A673 (cell line): Measurements from ENCODE around the gene HS3ST4. TPM values are rescaled to one million over a fixed set of nuclear protein-coding genes. Genes with fewer than 3 reads are reported as not detected.

Source experiments
- BruUV-seq: library from RNA; stranded (reverse); fragments of 400-500 nt; replicated peaks from 2 replicates; lab custom pipeline; 2021; lab: Mats Ljungman, UMichigan
- CTCF ChIA-PET: fragments of 300-600 bp; sonication (Branson Sonifier 250); formaldehyde crosslinking; loops from one replicate; lab custom pipeline; 2022; ENCODE audit warnings: antibody characterized with exemption; lab: Charles Lee
- POLR2A ChIA-PET: fragments of 300-600 bp; sonication (Branson Sonifier 250); formaldehyde crosslinking; loops from one replicate; lab custom pipeline; 2022; ENCODE audit warnings: antibody characterized with exemption; ENCODE audit not compliant: low non-redundant PET; lab: Charles Lee
- DNase-seq: peaks from one replicate; pipeline ENCODE4 v3.0.0-alpha.2; 2015; ENCODE audit warnings: low spot score
- H3K27ac ChIP-seq: fragments of 200-600 bp; sonication (generic); 2 replicates; pipeline ENCODE4 v1.5.1; 2016; ENCODE audit warnings: mixed run types, low read depth, mild to moderate bottlenecking, mixed read lengths, antibody characterized with exemption, low read length; ENCODE audit not compliant: poor library complexity, severe bottlenecking
- H3K27me3 ChIP-seq: fragments of 200-600 bp; sonication (generic); replicated peaks from 2 replicates; pipeline ENCODE4 v1.6.1; 2017; ENCODE audit warnings: mixed run types, low read depth, mild to moderate bottlenecking, mixed read lengths, antibody characterized with exemption, low read length; ENCODE audit not compliant: insufficient read depth, poor library complexity
- H3K36me3 ChIP-seq: fragments of 200-600 bp; sonication (generic); 2 replicates; pipeline ENCODE4 v1.6.1; 2016; ENCODE audit warnings: mixed run types, mild to moderate bottlenecking, mixed read lengths, antibody characterized with exemption, low read length; ENCODE audit not compliant: insufficient read depth, poor library complexity, severe bottlenecking
- H3K4me1 ChIP-seq: fragments of 200-600 bp; sonication (generic); 2 replicates; pipeline ENCODE4 v1.6.1; 2017; ENCODE audit warnings: mixed run types, mild to moderate bottlenecking, mixed read lengths, antibody characterized with exemption, low read length; ENCODE audit not compliant: insufficient read depth, poor library complexity, severe bottlenecking
- H3K4me3 ChIP-seq: fragments of 200-600 bp; sonication (generic); 2 replicates; pipeline ENCODE4 v1.5.1; 2016; ENCODE audit warnings: low read depth, mixed run types, mild to moderate bottlenecking, mixed read lengths, low read length; ENCODE audit not compliant: poor library complexity, severe bottlenecking
- H3K9me3 ChIP-seq: fragments of 200-600 bp; sonication (generic); 2 replicates; pipeline ENCODE4 v1.6.1; 2016; ENCODE audit warnings: mixed run types, low read depth, mild to moderate bottlenecking, mixed read lengths, antibody characterized with exemption, low read length; ENCODE audit not compliant: poor library complexity, severe bottlenecking
- EZH2 ChIP-seq: fragments of 200-600 bp; sonication (generic); IDR thresholded peaks from 2 replicates; pipeline ENCODE4 v1.6.1; 2017; ENCODE audit warnings: borderline replicate concordance, low read depth, mild to moderate bottlenecking, mixed read lengths, antibody characterized with exemption, low read length; ENCODE audit not compliant: poor library complexity, severe bottlenecking
- intact Hi-C: fragments of 100-400 bp; cut with micrococcal nuclease; formaldehyde crosslinking; loops from one replicate; pipeline ENCODE4 v1.10.0; 2022; ENCODE audit not compliant: unreplicated experiment
- total RNA-seq: library from RNA; stranded (reverse); gene quantifications from 2 replicates; pipeline ENCODE4 v1.2.3, GENCODE V29; 2021
- TF ChIP-seq, protein P1 (sequence below): fragments of 300-800, 200-600 bp; sonication (generic); conservative IDR thresholded peaks from 2 replicates; pipeline ENCODE4 v1.5.1; 2017; ENCODE audit warnings: low read depth, mild to moderate bottlenecking, antibody characterized with exemption, low read length, moderate library complexity, mixed read lengths

The HS3ST4 gene
- total RNA-seq, 1 experiment from 2014 or later = 33.5 TPM

GRCh38 chr16:25874196-25874595 is 182.4 kb downstream of the HS3ST4 start:
- Histone ChIP-seq H3K4me1 (peaks cover 12% of the 10 kb centered on the region), H3K36me3 (no peaks in the 10 kb centered on the region), H3K27me3 (no peaks in the 10 kb centered on the region), H3K4me3 (no peak overlapping the region), H3K9me3 (no peaks in the 10 kb centered on the region), H3K27ac (no peak overlapping the region)
- ChIA-PET POLR2A (no interaction called here), CTCF (no interaction called here)
- intact Hi-C loops = no loop called here
- no peak for DNase-seq
- TF ChIP-seq, protein P1, sequence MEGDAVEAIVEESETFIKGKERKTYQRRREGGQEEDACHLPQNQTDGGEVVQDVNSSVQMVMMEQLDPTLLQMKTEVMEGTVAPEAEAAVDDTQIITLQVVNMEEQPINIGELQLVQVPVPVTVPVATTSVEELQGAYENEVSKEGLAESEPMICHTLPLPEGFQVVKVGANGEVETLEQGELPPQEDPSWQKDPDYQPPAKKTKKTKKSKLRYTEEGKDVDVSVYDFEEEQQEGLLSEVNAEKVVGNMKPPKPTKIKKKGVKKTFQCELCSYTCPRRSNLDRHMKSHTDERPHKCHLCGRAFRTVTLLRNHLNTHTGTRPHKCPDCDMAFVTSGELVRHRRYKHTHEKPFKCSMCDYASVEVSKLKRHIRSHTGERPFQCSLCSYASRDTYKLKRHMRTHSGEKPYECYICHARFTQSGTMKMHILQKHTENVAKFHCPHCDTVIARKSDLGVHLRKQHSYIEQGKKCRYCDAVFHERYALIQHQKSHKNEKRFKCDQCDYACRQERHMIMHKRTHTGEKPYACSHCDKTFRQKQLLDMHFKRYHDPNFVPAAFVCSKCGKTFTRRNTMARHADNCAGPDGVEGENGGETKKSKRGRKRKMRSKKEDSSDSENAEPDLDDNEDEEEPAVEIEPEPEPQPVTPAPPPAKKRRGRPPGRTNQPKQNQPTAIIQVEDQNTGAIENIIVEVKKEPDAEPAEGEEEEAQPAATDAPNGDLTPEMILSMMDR = no peak
- TF ChIP-seq EZH2 = no peak
- no TSS peak for BruUV-seq

DNA sequence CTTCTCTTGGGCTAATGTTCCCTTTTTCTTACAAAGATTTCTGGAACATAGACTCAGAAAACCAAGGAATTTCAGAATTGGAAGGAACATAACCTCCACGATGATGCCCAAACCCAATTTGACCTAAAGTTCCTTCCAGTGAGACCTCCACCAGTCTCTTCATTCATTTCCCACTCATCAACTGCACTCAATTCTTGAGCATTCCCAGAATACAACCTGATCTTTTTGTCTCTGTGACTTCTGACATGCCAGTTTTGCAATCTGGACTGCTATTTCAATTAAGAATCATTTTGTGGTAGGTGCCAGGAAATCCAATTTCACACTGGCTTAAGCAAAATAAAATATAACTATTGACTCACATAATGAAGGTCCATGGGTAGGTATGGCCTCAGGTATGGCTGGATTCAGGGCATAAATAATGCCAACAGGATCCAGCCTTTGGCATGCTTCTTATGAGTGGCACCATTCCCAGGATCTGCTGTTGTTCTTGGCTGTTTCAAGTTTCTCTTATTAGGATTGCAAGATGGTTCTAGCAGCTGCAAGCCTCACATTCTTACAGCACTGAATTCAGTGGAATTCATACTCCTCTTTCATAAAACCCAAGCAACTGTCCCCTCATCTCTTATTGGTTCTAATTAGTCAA is 184.3 kb downstream of the HS3ST4 start:
- peaks cover 12% of the 10 kb centered on the region for H3K4me1 ChIP-seq
- H3K27me3 ChIP-seq = no peaks in the 10 kb centered on the region
- H3K4me3 ChIP-seq = no peak overlapping the region
- CTCF ChIA-PET = no interaction called here
- BruUV-seq = no TSS peak
- intact Hi-C loops = no loop called here
- H3K36me3 ChIP-seq = no peaks in the 10 kb centered on the region
- DNase-seq = peak; percentile 31
- H3K27ac ChIP-seq = no peak overlapping the region
- POLR2A ChIA-PET = no interaction called here
- TF ChIP-seq EZH2 = no peak
- TF ChIP-seq, protein P1 = no peak
- no peaks in the 10 kb centered on the region for H3K9me3 ChIP-seq

DNA sequence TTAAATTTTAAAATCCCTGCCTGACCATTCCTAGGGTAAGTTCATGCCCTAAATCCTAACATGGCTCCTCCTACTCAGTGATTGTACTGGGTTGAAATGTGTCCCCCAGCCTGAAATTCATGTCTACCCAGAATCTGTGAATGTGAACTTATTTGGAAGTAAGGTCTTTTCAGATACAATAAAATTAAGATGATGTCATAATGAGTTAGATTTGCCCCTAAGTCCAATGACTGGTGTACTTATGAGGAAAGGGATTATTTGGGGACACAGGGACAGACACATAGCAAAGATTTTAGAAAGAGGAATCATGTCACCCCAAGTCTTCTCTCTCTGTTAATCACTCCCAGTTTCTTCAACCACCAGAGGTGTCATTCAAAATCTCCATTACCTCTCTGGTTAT is 185.3 kb downstream of the HS3ST4 start:
- CTCF ChIA-PET = no interaction called here
- no peak overlapping the region for H3K27ac ChIP-seq
- H3K9me3 ChIP-seq = no peaks in the 10 kb centered on the region
- DNase-seq = no peak
- H3K4me1 ChIP-seq = peaks cover 12% of the 10 kb centered on the region
- POLR2A ChIA-PET = no interaction called here
- intact Hi-C loops = no loop called here
- no peak overlapping the region for H3K4me3 ChIP-seq
- no TSS peak for BruUV-seq
- H3K27me3 ChIP-seq = no peaks in the 10 kb centered on the region
- no peak for TF ChIP-seq EZH2
- no peaks in the 10 kb centered on the region for H3K36me3 ChIP-seq

DNA sequence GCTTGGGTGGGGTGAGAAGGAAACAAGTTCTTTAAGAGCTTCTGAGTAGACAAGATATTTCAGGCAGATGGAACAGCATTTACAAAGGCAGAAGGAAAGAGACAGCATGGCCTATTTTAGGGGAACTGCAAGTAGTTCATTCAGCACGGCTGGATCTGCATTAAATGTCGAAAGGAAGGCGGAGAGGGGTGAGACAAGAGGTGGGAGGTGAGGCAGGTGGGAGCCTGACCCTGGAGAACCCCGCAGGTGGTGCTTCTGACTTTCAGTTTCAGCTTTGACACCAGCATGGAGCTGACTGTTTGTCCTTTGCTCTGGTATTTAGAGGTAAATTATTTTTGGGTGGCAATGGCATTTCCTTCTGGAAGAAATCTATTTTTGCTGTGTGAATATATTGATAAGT is 194.8 kb downstream of the HS3ST4 start:
- H3K4me1 ChIP-seq = peaks cover 16% of the 10 kb centered on the region
- peaks cover 8% of the 10 kb centered on the region for H3K9me3 ChIP-seq
- no peaks in the 10 kb centered on the region for H3K27me3 ChIP-seq
- POLR2A ChIA-PET = no interaction called here
- BruUV-seq = no TSS peak
- CTCF ChIA-PET = no interaction called here
- H3K27ac ChIP-seq = no peak overlapping the region
- intact Hi-C loops = no loop called here
- DNase-seq = no peak
- H3K4me3 ChIP-seq = no peak overlapping the region
- H3K36me3 ChIP-seq = peaks cover 5% of the 10 kb centered on the region
- TF ChIP-seq, protein P1 = no peak
- no peak for TF ChIP-seq EZH2
